Ascending aorta (tissue), 2 donors: ENCODE results near the gene MAPK10. TPM values are rescaled to one million over a fixed set of nuclear protein-coding genes. Genes with fewer than 3 reads are reported as not detected.
A peak's percentile ranks its signal among the peaks of the same experiment; 100 is the strongest.

Experiments
- DNase-seq, 2 donors: peaks; one replicate each; pipeline ENCODE4 v3.0.0-alpha.2; 2019; ENCODE audit warnings: low spot score in 2 of 2
- H3K27ac ChIP-seq, 2 donors: fragments of 200-600 bp; sonication (generic); one replicate each; pipeline ENCODE4 v1.5.1; 2016 to 2017; ENCODE audit warnings: mild to moderate bottlenecking in 1 of 2
- H3K27me3 ChIP-seq: fragments of 200-600 bp; sonication (generic); one replicate; pipeline ENCODE4 v1.5.1; 2017
- H3K36me3 ChIP-seq, 2 donors: fragments of 200-600 bp; sonication (generic); one replicate each; pipeline ENCODE4 v1.5.1; 2016
- H3K4me1 ChIP-seq, 2 donors: fragments of 200-600 bp; sonication (generic); one replicate each; pipeline ENCODE4 v1.5.1; 2016 to 2017; ENCODE audit warnings: mild to moderate bottlenecking in 1 of 2
- H3K4me3 ChIP-seq, 2 donors: fragments of 200-600 bp; sonication (generic); one replicate each; pipeline ENCODE4 v1.5.1; 2016 to 2017; ENCODE audit warnings: mild to moderate bottlenecking in 1 of 2
- H3K9me3 ChIP-seq, 2 donors: fragments of 200-600 bp; sonication (generic); one replicate each; pipeline ENCODE4 v1.5.1; 2016
- CTCF ChIP-seq, 3 experiments: fragments of 200-600 bp in 2 of 3; fragments of 450-650 bp in 1 of 3; sonication (generic) in 2 of 3; IDR thresholded peaks; one replicate each; pipeline ENCODE4 v1.5.1; 2016 to 2019; ENCODE audit warnings: antibody characterized with exemption in 3 of 3, mild to moderate bottlenecking in 1 of 3, moderate library complexity in 1 of 3
- intact Hi-C: fragments of 100-400 bp; cut with DNase I; formaldehyde crosslinking; loops from one replicate; pipeline ENCODE4 v1.15.1; 2023
- total RNA-seq: library from RNA; depleted of rRNA; stranded (reverse); fragments of >200 nt; gene quantifications from one replicate; pipeline ENCODE4 v1.1.0, GENCODE V29; 2016

Gene MAPK10
- total RNA-seq, 1 donor from 2014 or later, result 9.3 TPM

GRCh38 chr4:86329431-86329830 is 30.4 kb downstream of the MAPK10 start:
- H3K27ac ChIP-seq, result no peak overlapping the region
- H3K36me3 ChIP-seq, result no peaks in the 10 kb centered on the region
- TF ChIP-seq CTCF (IDR thresholded peaks at IDR 0.05), result no peak
- no peak overlapping the region for H3K4me3 ChIP-seq
- no peaks in the 10 kb centered on the region for H3K4me1 ChIP-seq
- intact Hi-C loops, result no loop called here
- H3K9me3 ChIP-seq, result no peaks in the 10 kb centered on the region
- H3K27me3 ChIP-seq, result no peaks in the 10 kb centered on the region
- DNase-seq, result no peak

GRCh38 chr4:86326400-86326799 is 33.5 kb downstream of the MAPK10 start:
- no peak overlapping the region for H3K4me3 ChIP-seq
- H3K4me1 ChIP-seq, result no peaks in the 10 kb centered on the region
- no peaks in the 10 kb centered on the region for H3K9me3 ChIP-seq
- intact Hi-C loops, result no loop called here
- H3K36me3 ChIP-seq, result no peaks in the 10 kb centered on the region
- no peaks in the 10 kb centered on the region for H3K27me3 ChIP-seq
- no peak overlapping the region for H3K27ac ChIP-seq
- no peak for DNase-seq
- TF ChIP-seq CTCF (IDR thresholded peaks at IDR 0.05), result no peak

- H3K4me3 ChIP-seq, result no peak overlapping the region
- DNase-seq, result no peak
- no peak overlapping the region for H3K27ac ChIP-seq
- H3K27me3 ChIP-seq, result no peaks in the 10 kb centered on the region
- intact Hi-C loops, result no loop called here
- H3K4me1 ChIP-seq, result no peaks in the 10 kb centered on the region
- no peak for TF ChIP-seq CTCF (IDR thresholded peaks at IDR 0.05)
- no peaks in the 10 kb centered on the region for H3K9me3 ChIP-seq
- no peaks in the 10 kb centered on the region for H3K36me3 ChIP-seq
Measured at GRCh38 chr4:86319390-86319789, 40.5 kb downstream of the MAPK10 start.

- no peaks in the 10 kb centered on the region for H3K9me3 ChIP-seq
- no peak overlapping the region for H3K27ac ChIP-seq
- no peak overlapping the region for H3K4me3 ChIP-seq
- H3K36me3 ChIP-seq, result no peaks in the 10 kb centered on the region
- no peak for DNase-seq
- TF ChIP-seq CTCF (IDR thresholded peaks at IDR 0.05), result no peak
- H3K27me3 ChIP-seq, result no peaks in the 10 kb centered on the region
- no peaks in the 10 kb centered on the region for H3K4me1 ChIP-seq
- intact Hi-C loops, result no loop called here
Measured at GRCh38 chr4:86315579-86315978, 44.3 kb downstream of the MAPK10 start.

- Histone ChIP-seq H3K36me3 (no peaks in the 10 kb centered on the region), H3K27me3 (no peaks in the 10 kb centered on the region), H3K4me1 (no peaks in the 10 kb centered on the region), H3K27ac (no peak overlapping the region), H3K9me3 (no peaks in the 10 kb centered on the region), H3K4me3 (no peak overlapping the region)
- intact Hi-C loops, result no loop called here
- TF ChIP-seq CTCF (IDR thresholded peaks at IDR 0.05), result no peak
- no peak for DNase-seq
Measured at GRCh38 chr4:86313656-86314055, 46.2 kb downstream of the MAPK10 start.

- no peak for DNase-seq
- no peak overlapping the region for H3K4me3 ChIP-seq
- H3K27ac ChIP-seq, result peak overlapping the region in 1 of 2 donors; percentile 27
Measured at GRCh38 chr4:86307432-86307831, 52.4 kb downstream of the MAPK10 start.

More at GRCh38 chr4:86307432-86307831, 52.4 kb downstream of the MAPK10 start:
- Histone ChIP-seq H3K27me3 (no peaks in the 10 kb centered on the region), H3K9me3 (no peaks in the 10 kb centered on the region), H3K36me3 (no peaks in the 10 kb centered on the region), H3K4me1 (no peaks in the 10 kb centered on the region)
- intact Hi-C loops, result no loop called here
- TF ChIP-seq CTCF (IDR thresholded peaks at IDR 0.05), result no peak
